ENCODE results near the gene NPR3. TPM values are rescaled to one million over a fixed set of nuclear protein-coding genes. Genes with fewer than 3 reads are reported as not detected.

NPR3 gene
- total RNA-seq, 4 donors from 2014 or later = 7.9 to 31.3 (median 13.0) TPM

DNA sequence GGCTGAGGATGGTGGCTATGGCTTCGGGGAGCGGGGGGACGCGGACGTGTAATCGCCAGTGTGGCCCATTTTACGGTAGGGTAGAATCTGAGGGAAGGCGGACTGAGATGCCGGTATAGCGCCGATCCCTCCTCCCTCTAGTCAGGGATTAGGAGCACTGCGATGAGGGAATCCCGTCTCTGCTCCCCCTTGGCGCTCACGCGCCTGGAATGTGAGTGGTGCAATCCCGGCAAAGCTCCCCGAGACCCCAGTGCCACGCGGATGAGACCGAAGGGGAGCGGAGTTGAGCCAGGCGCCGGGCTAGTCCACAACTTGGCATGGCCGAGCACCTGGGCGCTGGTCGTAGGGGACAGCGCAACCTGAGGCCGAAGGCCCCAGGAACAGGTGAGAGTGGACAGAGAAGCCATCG, 2.2 kb downstream of the NPR3 start:
- peaks cover 12 to 67% (median 16%) of the 10 kb centered on the region in 3 donors for H3K4me1 ChIP-seq
- no peak for DNase-seq
- peaks cover 0 to 7% (median 0%) of the 10 kb centered on the region in 3 donors for H3K9me3 ChIP-seq
- intact Hi-C loops (cut with DNase I) = no loop called here
- peak overlapping the region; percentile 42 to 81 (median 72) for H3K4me3 ChIP-seq
- peaks cover 0 to 45% (median 0%) of the 10 kb centered on the region in 4 donors for H3K27me3 ChIP-seq
- H3K36me3 ChIP-seq = no peaks in the 10 kb centered on the region
- TF ChIP-seq POLR2A (IDR thresholded peaks at IDR 0.05) = no peak
- TF ChIP-seq, protein P1, sequence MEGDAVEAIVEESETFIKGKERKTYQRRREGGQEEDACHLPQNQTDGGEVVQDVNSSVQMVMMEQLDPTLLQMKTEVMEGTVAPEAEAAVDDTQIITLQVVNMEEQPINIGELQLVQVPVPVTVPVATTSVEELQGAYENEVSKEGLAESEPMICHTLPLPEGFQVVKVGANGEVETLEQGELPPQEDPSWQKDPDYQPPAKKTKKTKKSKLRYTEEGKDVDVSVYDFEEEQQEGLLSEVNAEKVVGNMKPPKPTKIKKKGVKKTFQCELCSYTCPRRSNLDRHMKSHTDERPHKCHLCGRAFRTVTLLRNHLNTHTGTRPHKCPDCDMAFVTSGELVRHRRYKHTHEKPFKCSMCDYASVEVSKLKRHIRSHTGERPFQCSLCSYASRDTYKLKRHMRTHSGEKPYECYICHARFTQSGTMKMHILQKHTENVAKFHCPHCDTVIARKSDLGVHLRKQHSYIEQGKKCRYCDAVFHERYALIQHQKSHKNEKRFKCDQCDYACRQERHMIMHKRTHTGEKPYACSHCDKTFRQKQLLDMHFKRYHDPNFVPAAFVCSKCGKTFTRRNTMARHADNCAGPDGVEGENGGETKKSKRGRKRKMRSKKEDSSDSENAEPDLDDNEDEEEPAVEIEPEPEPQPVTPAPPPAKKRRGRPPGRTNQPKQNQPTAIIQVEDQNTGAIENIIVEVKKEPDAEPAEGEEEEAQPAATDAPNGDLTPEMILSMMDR (IDR thresholded peaks at IDR 0.05) = no peak
- peak overlapping the region; percentile 45 to 89 (median 80) for H3K27ac ChIP-seq
- 0 to 2% methylated on average over 6 to 22 of the region's 30 CpGs for WGBS, 2 donors

DNA sequence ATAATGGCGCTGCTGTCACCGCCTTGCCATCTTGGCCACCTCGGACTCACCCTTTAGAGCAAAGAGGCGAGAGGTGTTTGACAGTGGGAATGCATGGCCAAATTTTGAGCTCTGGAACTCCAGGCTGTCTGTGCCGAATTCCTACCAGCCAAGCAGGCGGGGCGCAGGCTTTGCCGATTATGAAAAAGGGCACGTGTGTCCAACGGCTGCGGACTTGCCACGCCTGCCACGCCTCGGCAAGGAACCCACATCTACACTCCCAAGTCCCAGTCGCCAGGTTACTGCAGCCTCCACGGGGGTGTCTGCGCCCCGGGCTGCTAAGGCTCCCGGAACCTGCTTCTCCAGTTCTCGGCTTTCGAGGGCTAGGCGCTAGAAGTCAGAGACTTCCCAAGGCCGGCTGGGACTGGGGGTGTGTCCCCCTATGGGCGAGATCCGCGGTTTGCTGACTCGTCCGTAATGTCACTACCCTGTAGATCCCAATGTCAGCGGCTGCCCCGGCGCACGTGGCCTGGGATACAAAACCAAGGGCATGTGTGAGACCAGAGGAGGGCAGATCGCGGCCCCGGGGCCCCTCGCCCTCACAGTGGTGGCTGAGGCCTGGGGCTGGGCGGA, 2.8 kb downstream of the NPR3 start:
- Histone ChIP-seq H3K9me3 (peaks cover 0 to 7% (median 0%) of the 10 kb centered on the region in 3 donors), H3K4me1 (peaks cover 12 to 67% (median 16%) of the 10 kb centered on the region in 3 donors), H3K27me3 (peaks cover 0 to 43% (median 0%) of the 10 kb centered on the region in 4 donors), H3K27ac (peak overlapping the region; percentile 45 to 89 (median 80)), H3K4me3 (peak overlapping the region; percentile 42 to 81 (median 72)), H3K36me3 (no peaks in the 10 kb centered on the region)
- intact Hi-C loops (cut with DNase I) = no loop called here
- WGBS, 2 donors = 0% methylated on average over 5 to 7 of the region's 37 CpGs
- peak in 1 of 4 donors; percentile 18 for TF ChIP-seq POLR2A (IDR thresholded peaks at IDR 0.05)
- TF ChIP-seq, protein P1 (IDR thresholded peaks at IDR 0.05) = peak in 2 of 6 experiments; percentile 24 to 40
- no peak for DNase-seq

DNA sequence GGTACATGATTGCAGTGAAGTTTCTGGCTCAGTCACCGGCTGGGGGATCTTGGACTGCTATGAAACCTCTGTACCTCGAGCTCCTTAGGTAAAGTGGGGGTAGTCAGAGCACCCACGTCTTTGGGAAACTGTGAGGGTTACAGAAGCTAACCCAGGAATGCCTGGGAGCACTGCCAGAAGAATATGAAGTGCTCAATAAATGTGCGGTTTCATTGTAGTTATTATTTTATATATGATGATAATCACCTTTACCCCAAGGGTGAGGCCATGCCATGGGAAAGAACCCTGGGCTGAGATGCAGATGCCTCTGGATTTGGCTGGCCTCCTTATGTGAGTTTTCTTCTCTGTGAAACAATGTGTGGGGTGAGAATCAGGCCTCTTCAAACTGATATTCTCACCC, 3.7 kb downstream of the NPR3 start:
- H3K9me3 ChIP-seq = peaks cover 0 to 7% (median 0%) of the 10 kb centered on the region in 3 donors
- peak overlapping the region in 3 of 4 donors; percentile 12 to 76 (median 67) for H3K4me3 ChIP-seq
- no peak for TF ChIP-seq POLR2A (IDR thresholded peaks at IDR 0.05)
- TF ChIP-seq, protein P1 (IDR thresholded peaks at IDR 0.05) = no peak
- H3K4me1 ChIP-seq = peaks cover 12 to 61% (median 16%) of the 10 kb centered on the region in 3 donors
- H3K27ac ChIP-seq = peak overlapping the region in 3 of 4 donors; percentile 75 to 89 (median 85)
- WGBS, 2 donors = 36 to 45% methylated on average over 4 of the region's 4 CpGs
- no peaks in the 10 kb centered on the region for H3K36me3 ChIP-seq
- peaks cover 0 to 39% (median 0%) of the 10 kb centered on the region in 4 donors for H3K27me3 ChIP-seq
- intact Hi-C loops (cut with DNase I) = no loop called here
- DNase-seq = no peak

DNA sequence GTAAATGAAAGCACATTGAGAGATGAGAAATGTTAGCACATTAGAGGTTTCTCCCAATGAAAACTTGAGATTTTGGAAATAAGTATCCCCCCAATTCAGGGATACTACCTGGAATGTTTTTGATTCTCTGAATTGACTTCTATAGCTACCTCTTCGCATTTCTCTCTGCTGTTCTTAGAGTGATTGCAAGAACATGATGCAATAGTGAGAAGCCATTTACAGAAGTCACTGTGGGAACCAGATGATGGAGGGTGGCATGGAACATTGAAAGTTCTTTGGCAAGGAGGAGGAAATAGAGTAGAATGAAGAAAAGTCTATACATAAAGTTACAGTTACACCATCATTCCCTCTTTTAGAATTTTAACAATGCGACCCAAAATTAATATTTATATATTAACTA, 9.2 kb downstream of the NPR3 start:
- peaks cover 0 to 9% (median 0%) of the 10 kb centered on the region in 3 donors for H3K36me3 ChIP-seq
- no peaks in the 10 kb centered on the region for H3K27me3 ChIP-seq
- intact Hi-C loops (cut with DNase I) = no loop called here
- H3K27ac ChIP-seq = no peak overlapping the region
- DNase-seq = no peak
- H3K4me1 ChIP-seq = peaks cover 0 to 7% (median 0%) of the 10 kb centered on the region in 3 donors
- no peak overlapping the region for H3K4me3 ChIP-seq
- TF ChIP-seq, protein P1 (IDR thresholded peaks at IDR 0.05) = no peak
- TF ChIP-seq POLR2A (IDR thresholded peaks at IDR 0.05) = no peak
- 89 to 94% methylated on average over 2 of the region's 2 CpGs for WGBS, 2 donors
- peaks cover 0 to 7% (median 0%) of the 10 kb centered on the region in 3 donors for H3K9me3 ChIP-seq

DNA sequence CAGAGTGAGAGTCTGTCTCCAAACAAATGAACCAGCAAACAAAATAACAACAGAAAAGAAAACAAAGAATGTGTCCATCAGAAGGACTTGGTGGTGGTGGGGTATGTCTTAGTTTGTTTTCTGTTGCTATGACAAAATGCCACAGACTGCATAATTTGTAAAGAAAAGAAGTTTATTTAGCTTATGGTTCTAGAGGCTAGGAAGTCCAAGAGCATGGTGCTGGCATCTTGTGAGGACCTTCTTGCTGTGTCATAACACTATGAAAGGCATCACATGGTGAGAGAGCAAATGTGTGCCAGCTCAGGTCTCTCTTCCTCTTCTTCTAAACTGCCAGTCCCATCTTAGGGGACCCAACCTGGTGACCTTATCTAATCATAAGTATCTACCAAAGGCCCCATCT, 10.5 kb downstream of the NPR3 start:
- no peak for TF ChIP-seq POLR2A (IDR thresholded peaks at IDR 0.05)
- TF ChIP-seq, protein P1 (IDR thresholded peaks at IDR 0.05) = no peak
- Histone ChIP-seq H3K4me3 (no peak overlapping the region), H3K9me3 (peaks cover 0 to 7% (median 0%) of the 10 kb centered on the region in 3 donors), H3K27me3 (no peaks in the 10 kb centered on the region), H3K27ac (no peak overlapping the region), H3K4me1 (no peaks in the 10 kb centered on the region), H3K36me3 (peaks cover 0 to 18% (median 0%) of the 10 kb centered on the region in 3 donors)
- DNase-seq = no peak
- intact Hi-C loops (cut with DNase I) = no loop called here
